Uterus (tissue), 4 donors: ENCODE measurements around the gene MAEA. TPM values are rescaled to one million over a fixed set of nuclear protein-coding genes. Genes with fewer than 3 reads are reported as not detected.

Experiments
- DNase-seq, 2 donors: peaks; one replicate each; pipeline ENCODE4 v3.0.0-alpha.2; 2019 to 2020
- H3K27ac ChIP-seq, 2 donors: fragments of 200-600 bp; sonication (generic); 1 replicate in 1 of 2; 2 replicates in 1 of 2; pipeline ENCODE4 v1.5.1; 2016 to 2018
- H3K27me3 ChIP-seq, 2 donors: fragments of 200-600 bp; sonication (generic); one replicate each; pipeline ENCODE4 v1.5.1; 2018 to 2019; ENCODE audit warnings: control low read depth in 1 of 2
- H3K36me3 ChIP-seq, 2 donors: fragments of 200-600 bp; sonication (generic); one replicate each; pipeline ENCODE4 v1.5.1; 2019; ENCODE audit warnings: control low read depth in 1 of 2
- H3K4me1 ChIP-seq, 2 donors: fragments of 200-600 bp; sonication (generic); one replicate each; pipeline ENCODE4 v1.5.1; 2018 to 2019; ENCODE audit warnings: control low read depth in 1 of 2
- H3K4me3 ChIP-seq, 2 donors: fragments of 200-600 bp; sonication (generic); 1 replicate in 1 of 2; 2 replicates in 1 of 2; pipeline ENCODE4 v1.5.1; 2018 to 2019; ENCODE audit warnings: mild to moderate bottlenecking in 1 of 2
- H3K9me3 ChIP-seq, 2 donors: fragments of 200-600 bp; sonication (generic); one replicate each; pipeline ENCODE4 v1.5.1; 2019; ENCODE audit warnings: control low read depth in 1 of 2
- POLR2A ChIP-seq, 2 donors: fragments of 450-650 bp; IDR thresholded peaks; one replicate each; pipeline ENCODE4 v1.6.1; 2016; ENCODE audit warnings: antibody characterized with exemption in 2 of 2, mild to moderate bottlenecking in 1 of 2, moderate library complexity in 1 of 2
- intact Hi-C: fragments of 100-400 bp; cut with DNase I; formaldehyde crosslinking; loops from one replicate; pipeline ENCODE4 v1.15.1; 2023; ENCODE audit warnings: low total_unique reads
- total RNA-seq, 4 donors: library from RNA; depleted of rRNA in 3 of 4; stranded (reverse); fragments of >200 nt in 3 of 4; gene quantifications; one replicate each; pipeline versions ENCODE4 v1.1.0 to v1.2.4, GENCODE V29; 2014 to 2023
- TF ChIP-seq, protein P1 (sequence below), 4 experiments: fragments of 200-600 bp in 2 of 4; fragments of 450-650 bp in 2 of 4; sonication (generic) in 2 of 4; IDR thresholded peaks; one replicate each; pipeline ENCODE4 v1.5.1; 2016 to 2019; ENCODE audit warnings: antibody characterized with exemption in 4 of 4, mild to moderate bottlenecking in 2 of 4, moderate library complexity in 1 of 4
- donor health status: DM: yes; HTN: yes; CAD: no.

Gene MAEA
- total RNA-seq, 4 donors from 2014 or later: 32.3 to 70.7 (median 67.8) TPM

DNA sequence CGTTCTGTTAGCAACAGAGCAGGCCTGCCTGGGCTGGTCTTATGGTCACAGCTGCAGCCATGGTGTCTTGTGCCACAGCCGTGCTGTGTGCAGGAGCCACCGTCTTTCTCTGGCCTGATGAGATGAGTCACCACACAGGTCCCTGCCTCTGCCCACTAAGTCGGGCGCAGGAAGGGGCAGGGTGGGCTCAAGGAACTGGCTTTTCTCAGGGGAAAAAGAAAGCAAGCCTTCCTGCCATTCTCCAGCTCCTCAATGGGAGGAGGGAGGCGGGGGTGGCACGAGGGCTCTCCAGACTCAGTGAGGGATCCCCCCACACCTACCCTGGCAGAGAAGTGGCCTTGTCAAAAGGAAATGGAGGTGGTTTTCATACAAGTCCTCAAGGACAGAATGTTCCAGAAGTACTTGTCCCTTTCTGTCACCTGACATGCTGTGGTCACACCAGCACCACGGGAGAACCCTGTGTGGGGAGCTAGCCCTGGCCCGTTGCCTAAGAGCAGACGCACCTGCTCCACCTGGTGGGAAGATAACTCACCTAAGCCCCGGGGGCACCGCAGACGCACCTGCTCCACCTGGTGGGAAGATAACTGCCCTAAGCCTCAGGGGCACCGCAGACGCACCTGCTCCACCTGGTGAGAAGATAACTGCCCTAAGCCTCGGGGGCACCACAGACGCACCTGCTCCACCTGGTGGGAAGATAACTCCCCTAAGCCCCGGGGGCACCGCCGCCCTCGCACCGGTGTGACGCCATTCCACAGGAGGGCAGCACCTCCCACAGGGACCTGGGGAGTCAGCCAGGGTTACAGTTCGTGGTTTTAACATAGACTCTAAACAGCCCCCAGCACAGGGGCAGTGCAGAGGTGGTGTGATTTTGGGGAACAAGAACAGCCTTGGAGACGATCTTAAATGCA lies 75.8 kb downstream of the MAEA start:
- Histone ChIP-seq H3K9me3 (no peaks in the 10 kb centered on the region), H3K4me3 (no peak overlapping the region), H3K4me1 (no peaks in the 10 kb centered on the region), H3K27me3 (no peaks in the 10 kb centered on the region), H3K27ac (no peak overlapping the region), H3K36me3 (no peaks in the 10 kb centered on the region)
- intact Hi-C loops: loop anchor here (10.0 kb wide), 2 partner anchors 231 to 269 kb away; no protein-coding TSS in a partner anchor
- no peak for TF ChIP-seq POLR2A (IDR thresholded peaks at IDR 0.05)
- TF ChIP-seq, protein P1, sequence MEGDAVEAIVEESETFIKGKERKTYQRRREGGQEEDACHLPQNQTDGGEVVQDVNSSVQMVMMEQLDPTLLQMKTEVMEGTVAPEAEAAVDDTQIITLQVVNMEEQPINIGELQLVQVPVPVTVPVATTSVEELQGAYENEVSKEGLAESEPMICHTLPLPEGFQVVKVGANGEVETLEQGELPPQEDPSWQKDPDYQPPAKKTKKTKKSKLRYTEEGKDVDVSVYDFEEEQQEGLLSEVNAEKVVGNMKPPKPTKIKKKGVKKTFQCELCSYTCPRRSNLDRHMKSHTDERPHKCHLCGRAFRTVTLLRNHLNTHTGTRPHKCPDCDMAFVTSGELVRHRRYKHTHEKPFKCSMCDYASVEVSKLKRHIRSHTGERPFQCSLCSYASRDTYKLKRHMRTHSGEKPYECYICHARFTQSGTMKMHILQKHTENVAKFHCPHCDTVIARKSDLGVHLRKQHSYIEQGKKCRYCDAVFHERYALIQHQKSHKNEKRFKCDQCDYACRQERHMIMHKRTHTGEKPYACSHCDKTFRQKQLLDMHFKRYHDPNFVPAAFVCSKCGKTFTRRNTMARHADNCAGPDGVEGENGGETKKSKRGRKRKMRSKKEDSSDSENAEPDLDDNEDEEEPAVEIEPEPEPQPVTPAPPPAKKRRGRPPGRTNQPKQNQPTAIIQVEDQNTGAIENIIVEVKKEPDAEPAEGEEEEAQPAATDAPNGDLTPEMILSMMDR (IDR thresholded peaks at IDR 0.05): no peak
- no peak for DNase-seq

DNA sequence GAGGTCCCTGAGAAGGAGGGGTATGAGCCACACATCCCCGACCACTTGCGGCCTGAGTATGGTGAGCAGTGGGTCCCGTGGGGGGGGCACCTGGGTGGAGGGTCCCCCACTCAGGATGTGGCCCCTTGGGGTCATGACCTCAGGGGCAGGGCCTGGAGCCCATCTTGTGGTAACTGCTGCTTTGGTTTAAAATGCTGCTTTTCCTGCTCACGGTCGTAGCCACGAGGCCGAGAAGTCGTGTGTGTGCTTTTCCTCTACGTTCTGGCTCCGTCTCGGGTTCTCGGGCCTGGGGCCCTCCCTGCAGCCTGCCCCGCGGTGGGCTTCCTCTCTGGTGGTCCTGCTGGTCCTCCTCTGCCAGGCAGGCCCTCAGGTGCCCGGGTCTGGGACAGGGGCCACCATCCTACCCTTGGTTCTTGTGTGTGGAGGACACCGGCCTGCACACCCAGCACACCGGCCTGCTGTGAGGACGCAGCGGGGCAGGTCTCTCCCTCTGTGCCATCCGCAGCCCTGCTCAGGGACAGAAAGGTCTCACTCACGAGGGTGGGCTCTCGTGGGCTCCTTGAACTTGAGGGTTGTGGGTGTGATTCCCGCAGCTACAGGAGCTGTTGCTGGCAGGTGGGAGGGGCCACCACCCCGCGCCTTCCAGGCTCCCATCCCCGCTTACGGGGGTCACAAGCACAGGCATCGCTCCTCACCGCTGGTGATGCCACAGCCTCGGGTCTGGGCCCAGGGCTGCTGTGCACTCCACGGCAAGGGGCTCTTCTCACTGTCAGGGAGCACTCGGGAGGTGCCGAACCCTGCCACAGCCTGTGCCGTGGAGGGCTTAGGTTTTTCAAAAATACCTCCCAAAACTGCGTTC lies 76.9 kb downstream of the MAEA start:
- Histone ChIP-seq H3K9me3 (no peaks in the 10 kb centered on the region), H3K4me3 (no peak overlapping the region), H3K36me3 (no peaks in the 10 kb centered on the region), H3K4me1 (no peaks in the 10 kb centered on the region), H3K27me3 (no peaks in the 10 kb centered on the region), H3K27ac (no peak overlapping the region)
- TF ChIP-seq, protein P1 (IDR thresholded peaks at IDR 0.05): no peak
- no peak for TF ChIP-seq POLR2A (IDR thresholded peaks at IDR 0.05)
- no peak for DNase-seq
- intact Hi-C loops: loop anchor here (10.0 kb wide), 2 partner anchors 232 to 268 kb away; no protein-coding TSS in a partner anchor

DNA sequence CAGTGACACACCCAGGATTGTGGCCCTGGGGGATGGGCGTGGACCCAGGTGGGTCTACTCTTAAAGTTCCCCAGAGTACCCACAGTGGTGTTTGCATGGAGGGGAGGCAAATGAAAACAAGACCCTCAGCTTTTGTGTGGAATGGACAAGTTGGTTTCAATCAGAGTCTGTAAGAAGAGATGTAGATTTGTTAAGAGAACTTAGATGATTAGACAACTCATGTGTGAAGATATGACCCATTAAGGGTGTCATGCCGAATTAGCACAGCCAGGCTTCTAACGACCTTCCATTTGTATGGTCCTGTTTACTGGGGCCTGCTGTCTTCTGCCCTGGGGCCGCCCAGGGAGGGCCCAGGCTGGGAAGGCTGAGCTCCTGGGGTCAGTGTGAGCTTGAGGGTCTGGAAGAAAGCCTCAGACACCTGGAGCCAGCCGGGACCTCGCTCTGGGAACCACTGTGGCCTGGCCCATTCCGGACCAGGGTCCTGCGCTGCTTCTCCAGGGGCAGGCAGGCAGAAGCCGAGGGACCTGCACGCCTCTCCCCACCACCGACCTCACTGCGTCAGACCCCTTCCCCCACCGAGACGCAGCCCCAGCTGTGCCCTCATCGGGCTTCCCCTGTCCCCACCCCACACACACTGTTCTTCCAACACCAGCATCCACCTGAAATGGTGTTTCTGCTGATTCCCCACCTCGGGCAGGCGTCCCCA lies 77.7 kb downstream of the MAEA start:
- intact Hi-C loops: loop anchor here (10.0 kb wide), 2 partner anchors 233 to 267 kb away; no protein-coding TSS in a partner anchor
- H3K4me3 ChIP-seq: no peak overlapping the region
- no peak for TF ChIP-seq POLR2A (IDR thresholded peaks at IDR 0.05)
- TF ChIP-seq, protein P1 (IDR thresholded peaks at IDR 0.05): no peak
- H3K4me1 ChIP-seq: no peaks in the 10 kb centered on the region
- no peaks in the 10 kb centered on the region for H3K27me3 ChIP-seq
- no peaks in the 10 kb centered on the region for H3K36me3 ChIP-seq
- no peak for DNase-seq
- no peaks in the 10 kb centered on the region for H3K9me3 ChIP-seq
- no peak overlapping the region for H3K27ac ChIP-seq

DNA sequence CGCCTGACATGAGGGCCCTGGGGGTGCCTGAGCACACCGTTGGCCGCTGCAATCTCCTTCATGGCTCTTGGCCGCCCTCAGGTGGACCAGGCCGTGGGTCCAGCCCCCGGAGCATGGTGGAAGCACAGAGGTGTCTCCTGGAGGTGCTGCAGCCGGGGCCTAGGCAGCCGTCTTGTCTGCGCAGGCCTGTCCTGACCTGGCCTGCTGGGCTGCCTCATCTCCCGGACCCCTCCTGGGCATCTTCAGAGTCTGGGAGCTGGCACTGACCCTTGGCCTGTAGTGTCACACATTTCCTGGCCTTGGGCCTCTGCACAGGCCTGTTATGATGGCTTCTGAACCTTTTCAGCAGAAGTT lies 78.2 kb downstream of the MAEA start:
- TF ChIP-seq, protein P1 (IDR thresholded peaks at IDR 0.05): no peak
- TF ChIP-seq POLR2A (IDR thresholded peaks at IDR 0.05): no peak
- Histone ChIP-seq H3K36me3 (no peaks in the 10 kb centered on the region), H3K27ac (no peak overlapping the region), H3K27me3 (no peaks in the 10 kb centered on the region), H3K4me3 (no peak overlapping the region), H3K4me1 (no peaks in the 10 kb centered on the region), H3K9me3 (no peaks in the 10 kb centered on the region)
- intact Hi-C loops: loop anchor here (10.0 kb wide), 2 partner anchors 233 to 267 kb away; no protein-coding TSS in a partner anchor
- no peak for DNase-seq
